ENCODE data around the gene GBX1. TPM values are rescaled to one million over a fixed set of nuclear protein-coding genes. Genes with fewer than 3 reads are reported as not detected.

The GBX1 gene
- total and polyA plus RNA-seq, 2 donors: 0.07 TPM; not detected in 1

GRCh38 chr7:151132461-151133205, 34.9 kb downstream of the GBX1 start:
- no peak overlapping the region for H3K4me3 ChIP-seq (ENCODE audit: low read length in 2 of 2)
- 98% methylated on average over 21 of the region's 21 CpGs for WGBS
- DNase-seq (ENCODE audit: low read depth in 6 of 9, low spot score in 9 of 9): no peak
- H3K36me3 ChIP-seq (ENCODE audit: control insufficient read depth in 2 of 2, insufficient read depth in 2 of 2, low read length in 1 of 2): no peaks in the 10 kb centered on the region
- no peaks in the 10 kb centered on the region for H3K9me3 ChIP-seq (ENCODE audit: control insufficient read depth in 2 of 2, insufficient read depth in 1 of 2, low read length in 1 of 2)
- H3K27me3 ChIP-seq (ENCODE audit: control insufficient read depth in 2 of 2, insufficient read depth in 1 of 2, low read length in 1 of 2): peaks cover 0 to 4% of the 10 kb centered on the region in 2 donors
- no peaks in the 10 kb centered on the region for H3K4me1 ChIP-seq (ENCODE audit: control insufficient read depth in 2 of 2, insufficient read depth in 2 of 2, low read length in 2 of 2)
- no peak overlapping the region for H3K27ac ChIP-seq (ENCODE audit: low read depth in 1 of 2, low read length in 1 of 2)

- Histone ChIP-seq H3K36me3 (ENCODE audit: control insufficient read depth in 2 of 2, insufficient read depth in 2 of 2, low read length in 1 of 2) (no peaks in the 10 kb centered on the region), H3K4me3 (ENCODE audit: low read length in 2 of 2) (no peak overlapping the region), H3K27me3 (ENCODE audit: control insufficient read depth in 2 of 2, insufficient read depth in 1 of 2, low read length in 1 of 2) (peaks cover 0 to 12% of the 10 kb centered on the region in 2 donors), H3K27ac (ENCODE audit: low read depth in 1 of 2, low read length in 1 of 2) (no peak overlapping the region), H3K4me1 (ENCODE audit: control insufficient read depth in 2 of 2, insufficient read depth in 2 of 2, low read length in 2 of 2) (no peaks in the 10 kb centered on the region), H3K9me3 (ENCODE audit: control insufficient read depth in 2 of 2, insufficient read depth in 1 of 2, low read length in 1 of 2) (no peaks in the 10 kb centered on the region)
- 96% methylated on average over 19 of the region's 19 CpGs for WGBS
- DNase-seq (ENCODE audit: low read depth in 6 of 9, low spot score in 9 of 9): no peak
Measured at GRCh38 chr7:151131592-151132293, 35.8 kb downstream of the GBX1 start.

DNA sequence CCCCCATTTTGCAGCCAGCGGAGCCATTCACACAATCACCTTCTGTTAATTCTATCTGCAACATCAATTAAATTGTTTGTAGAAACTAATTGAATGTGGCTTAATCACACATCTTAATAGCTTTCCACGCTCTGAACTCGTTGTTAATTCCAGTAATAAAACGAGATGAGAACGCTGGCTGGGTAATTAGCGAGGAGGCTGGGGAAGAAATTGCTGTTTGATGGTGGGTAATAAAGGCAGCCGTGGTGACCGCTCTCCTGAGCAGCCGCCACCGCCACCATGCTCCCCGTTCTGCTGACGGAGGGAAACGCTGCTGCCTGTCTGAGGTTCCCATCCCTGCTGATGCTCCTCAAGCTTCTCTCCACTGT, 36.3 kb downstream of the GBX1 start:
- Histone ChIP-seq H3K9me3 (ENCODE audit: control insufficient read depth in 2 of 2, insufficient read depth in 1 of 2, low read length in 1 of 2) (no peaks in the 10 kb centered on the region), H3K4me1 (ENCODE audit: control insufficient read depth in 2 of 2, insufficient read depth in 2 of 2, low read length in 2 of 2) (no peaks in the 10 kb centered on the region)

GRCh38 chr7:151130741-151131157, 36.7 kb downstream of the GBX1 start:
- no peak for DNase-seq (ENCODE audit: low read depth in 6 of 9, low spot score in 9 of 9)
- WGBS: 97% methylated on average over 17 of the region's 17 CpGs
- H3K4me3 ChIP-seq (ENCODE audit: low read length in 2 of 2): no peak overlapping the region
- H3K9me3 ChIP-seq (ENCODE audit: control insufficient read depth in 2 of 2, insufficient read depth in 1 of 2, low read length in 1 of 2): no peaks in the 10 kb centered on the region
- peaks cover 0 to 22% of the 10 kb centered on the region in 2 donors for H3K27me3 ChIP-seq (ENCODE audit: control insufficient read depth in 2 of 2, insufficient read depth in 1 of 2, low read length in 1 of 2)
- H3K4me1 ChIP-seq (ENCODE audit: control insufficient read depth in 2 of 2, insufficient read depth in 2 of 2, low read length in 2 of 2): no peaks in the 10 kb centered on the region
- no peaks in the 10 kb centered on the region for H3K36me3 ChIP-seq (ENCODE audit: control insufficient read depth in 2 of 2, insufficient read depth in 2 of 2, low read length in 1 of 2)
- no peak overlapping the region for H3K27ac ChIP-seq (ENCODE audit: low read depth in 1 of 2, low read length in 1 of 2)

More for the DNA sequence above, 36.3 kb downstream of the GBX1 start:
- WGBS: 98% methylated on average over 13 of the region's 13 CpGs
- no peaks in the 10 kb centered on the region for H3K36me3 ChIP-seq (ENCODE audit: control insufficient read depth in 2 of 2, insufficient read depth in 2 of 2, low read length in 1 of 2)
- H3K27ac ChIP-seq (ENCODE audit: low read depth in 1 of 2, low read length in 1 of 2): no peak overlapping the region
- DNase-seq (ENCODE audit: low read depth in 6 of 9, low spot score in 9 of 9): no peak
- H3K27me3 ChIP-seq (ENCODE audit: control insufficient read depth in 2 of 2, insufficient read depth in 1 of 2, low read length in 1 of 2): peaks cover 0 to 17% of the 10 kb centered on the region in 2 donors
- H3K4me3 ChIP-seq (ENCODE audit: low read length in 2 of 2): no peak overlapping the region

- DNase-seq (ENCODE audit: low read depth in 6 of 9, low spot score in 9 of 9): no peak
- Histone ChIP-seq H3K4me1 (ENCODE audit: control insufficient read depth in 2 of 2, insufficient read depth in 2 of 2, low read length in 2 of 2) (no peaks in the 10 kb centered on the region), H3K27me3 (ENCODE audit: control insufficient read depth in 2 of 2, insufficient read depth in 1 of 2, low read length in 1 of 2) (peaks cover 0 to 27% of the 10 kb centered on the region in 2 donors), H3K27ac (ENCODE audit: low read depth in 1 of 2, low read length in 1 of 2) (no peak overlapping the region), H3K36me3 (ENCODE audit: control insufficient read depth in 2 of 2, insufficient read depth in 2 of 2, low read length in 1 of 2) (no peaks in the 10 kb centered on the region), H3K4me3 (ENCODE audit: low read length in 2 of 2) (no peak overlapping the region), H3K9me3 (ENCODE audit: control insufficient read depth in 2 of 2, insufficient read depth in 1 of 2, low read length in 1 of 2) (no peaks in the 10 kb centered on the region)
- WGBS: 75% methylated on average over 9 of the region's 9 CpGs
Measured at GRCh38 chr7:151129960-151130591, 37.4 kb downstream of the GBX1 start.

- H3K4me1 ChIP-seq (ENCODE audit: control insufficient read depth in 2 of 2, insufficient read depth in 2 of 2, low read length in 2 of 2): no peaks in the 10 kb centered on the region
- H3K27me3 ChIP-seq (ENCODE audit: control insufficient read depth in 2 of 2, insufficient read depth in 1 of 2, low read length in 1 of 2): peaks cover 0 to 34% of the 10 kb centered on the region in 2 donors
- DNase-seq (ENCODE audit: low read depth in 6 of 9, low spot score in 9 of 9): no peak
- 91% methylated on average over 28 of the region's 28 CpGs for WGBS
- no peak overlapping the region for H3K27ac ChIP-seq (ENCODE audit: low read depth in 1 of 2, low read length in 1 of 2)
- no peaks in the 10 kb centered on the region for H3K9me3 ChIP-seq (ENCODE audit: control insufficient read depth in 2 of 2, insufficient read depth in 1 of 2, low read length in 1 of 2)
- H3K36me3 ChIP-seq (ENCODE audit: control insufficient read depth in 2 of 2, insufficient read depth in 2 of 2, low read length in 1 of 2): no peaks in the 10 kb centered on the region
- no peak overlapping the region for H3K4me3 ChIP-seq (ENCODE audit: low read length in 2 of 2)
Measured at GRCh38 chr7:151129117-151129959, 38.2 kb downstream of the GBX1 start.

DNA sequence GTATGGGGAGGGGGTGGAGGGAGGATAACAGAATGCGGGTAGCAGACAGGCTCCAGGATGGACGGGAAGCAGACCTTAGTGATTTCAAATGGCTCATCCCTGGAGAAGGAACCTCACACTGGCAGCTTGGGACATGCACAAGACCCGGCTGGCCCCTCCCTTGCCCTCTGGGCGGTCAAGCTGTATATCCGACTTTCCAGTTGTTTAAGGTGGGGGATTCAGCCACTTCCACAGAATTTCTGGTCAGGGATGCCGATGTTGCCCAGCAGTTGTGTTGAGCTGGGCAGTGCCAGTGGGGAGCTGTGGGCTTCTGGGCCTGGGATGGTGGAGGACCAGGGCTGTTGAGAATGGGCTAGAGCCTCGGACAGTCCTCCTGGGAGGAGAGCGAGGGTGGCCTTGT, 38.8 kb downstream of the GBX1 start:
- WGBS: 98% methylated on average over 8 of the region's 8 CpGs
- Histone ChIP-seq H3K4me1 (ENCODE audit: control insufficient read depth in 2 of 2, insufficient read depth in 2 of 2, low read length in 2 of 2) (peaks cover 0 to 2% of the 10 kb centered on the region in 2 donors), H3K27ac (ENCODE audit: low read depth in 1 of 2, low read length in 1 of 2) (no peak overlapping the region), H3K4me3 (ENCODE audit: low read length in 2 of 2) (no peak overlapping the region), H3K27me3 (ENCODE audit: control insufficient read depth in 2 of 2, insufficient read depth in 1 of 2, low read length in 1 of 2) (peaks cover 0 to 38% of the 10 kb centered on the region in 2 donors), H3K9me3 (ENCODE audit: control insufficient read depth in 2 of 2, insufficient read depth in 1 of 2, low read length in 1 of 2) (peaks cover 0 to 4% of the 10 kb centered on the region in 2 donors), H3K36me3 (ENCODE audit: control insufficient read depth in 2 of 2, insufficient read depth in 2 of 2, low read length in 1 of 2) (no peaks in the 10 kb centered on the region)
- DNase-seq (ENCODE audit: low read depth in 6 of 9, low spot score in 9 of 9): no peak

DNA sequence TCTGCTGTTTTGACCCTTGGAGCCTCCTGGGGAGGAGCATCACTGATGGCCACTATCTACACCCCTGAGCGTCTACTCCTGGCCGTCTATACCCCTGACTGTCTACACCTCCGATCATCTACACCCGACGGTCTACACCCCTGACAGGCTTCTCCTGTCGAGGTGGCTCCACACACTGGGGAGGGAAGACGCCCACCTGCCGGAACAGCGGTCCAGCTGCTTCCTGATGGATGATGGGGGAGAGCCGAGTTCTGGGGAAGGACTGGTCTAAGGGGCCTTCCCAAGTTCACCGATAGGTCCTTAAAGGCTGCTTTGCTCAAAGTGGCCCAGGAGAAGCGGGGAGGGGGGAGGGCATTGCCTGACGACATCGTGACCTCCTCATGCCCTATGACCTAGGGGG, 39.4 kb downstream of the GBX1 start:
- Histone ChIP-seq H3K27me3 (ENCODE audit: control insufficient read depth in 2 of 2, insufficient read depth in 1 of 2, low read length in 1 of 2) (peaks cover 0 to 38% of the 10 kb centered on the region in 2 donors), H3K4me3 (ENCODE audit: low read length in 2 of 2) (no peak overlapping the region), H3K36me3 (ENCODE audit: control insufficient read depth in 2 of 2, insufficient read depth in 2 of 2, low read length in 1 of 2) (peaks cover 0 to under 1% of the 10 kb centered on the region in 2 donors), H3K9me3 (ENCODE audit: control insufficient read depth in 2 of 2, insufficient read depth in 1 of 2, low read length in 1 of 2) (peaks cover 0 to 6% of the 10 kb centered on the region in 2 donors), H3K27ac (ENCODE audit: low read depth in 1 of 2, low read length in 1 of 2) (no peak overlapping the region), H3K4me1 (ENCODE audit: control insufficient read depth in 2 of 2, insufficient read depth in 2 of 2, low read length in 2 of 2) (peaks cover 0 to 2% of the 10 kb centered on the region in 2 donors)
- no peak for DNase-seq (ENCODE audit: low read depth in 6 of 9, low spot score in 9 of 9)
- WGBS: 86% methylated on average over 14 of the region's 14 CpGs
